ENCODE measurements around the gene PRR35.

GRCh38 chr16:576197-576822 is 16.1 kb downstream of the PRR35 start:
- TF ChIP-seq CTCF (IDR thresholded peaks at IDR 0.05 in 4 of 5, conservative IDR thresholded peaks at IDR 0.05 in 1 of 5) = no peak
- no peak for TF ChIP-seq POLR2A (IDR thresholded peaks at IDR 0.05)

Measured in gastrocnemius medialis (tissue), 4 donors.